Parathyroid adenoma (tissue), 2 donors: Measurements from ENCODE around the gene RABAC1.

Experiments used
- H2AFZ ChIP-seq: fragments of 300-600 bp; sonication (generic); one replicate; pipeline ENCODE4 v1.7.0; 2017; ENCODE audit warnings: antibody characterized with exemption, mild to moderate bottlenecking
- H3K27ac ChIP-seq: fragments of 300-600 bp; sonication (generic); one replicate; pipeline ENCODE4 v1.7.0; 2017
- H3K27me3 ChIP-seq: fragments of 300-600 bp; sonication (generic); one replicate; pipeline ENCODE4 v1.7.0; 2017; ENCODE audit warnings: low read length; ENCODE audit not compliant: control insufficient read depth, insufficient read depth
- H3K36me3 ChIP-seq: fragments of 300-600 bp; sonication (generic); one replicate; pipeline ENCODE4 v1.7.0; 2017; ENCODE audit warnings: low read length; ENCODE audit not compliant: control insufficient read depth, insufficient read depth
- H3K4me1 ChIP-seq: fragments of 300-600 bp; sonication (generic); one replicate; pipeline ENCODE4 v1.7.0; 2017; ENCODE audit warnings: control low read depth
- H3K4me2 ChIP-seq: fragments of 300-600 bp; sonication (generic); one replicate; pipeline ENCODE4 v1.7.0; 2017; ENCODE audit warnings: low read length
- H3K4me3 ChIP-seq: fragments of 300-600 bp; sonication (generic); one replicate; pipeline ENCODE4 v1.7.0; 2017; ENCODE audit warnings: low read depth, low read length
- H3K79me2 ChIP-seq: fragments of 300-600 bp; sonication (generic); one replicate; pipeline ENCODE4 v1.7.0; 2017; ENCODE audit warnings: control low read depth
- H3K9ac ChIP-seq: fragments of 300-600 bp; sonication (generic); one replicate; pipeline ENCODE4 v1.7.0; 2017; ENCODE audit warnings: mild to moderate bottlenecking
- H3K9me3 ChIP-seq: fragments of 300-600 bp; sonication (generic); one replicate; pipeline ENCODE4 v1.7.0; 2017; ENCODE audit warnings: low read length; ENCODE audit not compliant: control insufficient read depth
- CTCF ChIP-seq: fragments of 300-600 bp; sonication (generic); IDR thresholded peaks from one replicate; pipeline ENCODE4 v1.7.0; 2017; ENCODE audit warnings: antibody characterized with exemption, mild to moderate bottlenecking
- donor health status: primary hyperparathyroidism.

RABAC1 gene

GRCh38 chr19:41968751-41969595, 9.9 kb upstream of the RABAC1 start:
- Histone ChIP-seq H3K27ac (no peak overlapping the region), H3K9ac (no peak overlapping the region), H3K9me3 (no peaks in the 10 kb centered on the region), H2AFZ (no peak overlapping the region), H3K36me3 (no peaks in the 10 kb centered on the region), H3K27me3 (no peaks in the 10 kb centered on the region), H3K4me1 (no peaks in the 10 kb centered on the region), H3K4me2 (no peak overlapping the region), H3K79me2 (no peaks in the 10 kb centered on the region), H3K4me3 (no peak overlapping the region)
- TF ChIP-seq CTCF, result no peak

GRCh38 chr19:41967054-41967783, 8.1 kb upstream of the RABAC1 start:
- TF ChIP-seq CTCF, result no peak
- Histone ChIP-seq H2AFZ (no peak overlapping the region), H3K4me2 (no peak overlapping the region), H3K4me1 (no peaks in the 10 kb centered on the region), H3K9ac (no peak overlapping the region), H3K79me2 (no peaks in the 10 kb centered on the region), H3K4me3 (no peak overlapping the region), H3K27me3 (no peaks in the 10 kb centered on the region), H3K9me3 (no peaks in the 10 kb centered on the region), H3K36me3 (no peaks in the 10 kb centered on the region), H3K27ac (no peak overlapping the region)

DNA sequence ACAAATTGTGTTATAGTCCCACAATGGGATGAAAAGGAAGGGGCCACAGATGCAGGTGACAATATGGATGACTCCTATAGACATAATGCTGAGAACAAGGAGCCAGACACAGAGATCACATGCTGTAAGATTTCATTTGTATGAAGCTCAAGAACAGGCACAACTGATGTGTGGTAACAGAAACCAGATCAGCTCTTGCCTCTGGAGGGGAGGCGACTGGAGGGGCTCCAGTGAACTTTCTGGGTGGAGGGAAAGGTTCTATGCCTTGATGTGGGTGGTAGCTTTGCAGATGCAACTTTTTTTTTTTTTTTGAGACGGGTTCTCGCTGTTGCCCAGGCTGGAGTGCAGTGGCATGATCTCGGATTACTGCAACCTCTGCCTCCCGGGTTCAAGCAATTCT, 6.0 kb upstream of the RABAC1 start:
- Histone ChIP-seq H3K4me1 (no peaks in the 10 kb centered on the region), H3K27ac (no peak overlapping the region), H3K9me3 (no peaks in the 10 kb centered on the region), H3K36me3 (no peaks in the 10 kb centered on the region), H3K79me2 (no peaks in the 10 kb centered on the region), H3K27me3 (no peaks in the 10 kb centered on the region), H3K4me2 (no peak overlapping the region), H3K4me3 (no peak overlapping the region), H3K9ac (no peak overlapping the region), H2AFZ (no peak overlapping the region)
- no peak for TF ChIP-seq CTCF

DNA sequence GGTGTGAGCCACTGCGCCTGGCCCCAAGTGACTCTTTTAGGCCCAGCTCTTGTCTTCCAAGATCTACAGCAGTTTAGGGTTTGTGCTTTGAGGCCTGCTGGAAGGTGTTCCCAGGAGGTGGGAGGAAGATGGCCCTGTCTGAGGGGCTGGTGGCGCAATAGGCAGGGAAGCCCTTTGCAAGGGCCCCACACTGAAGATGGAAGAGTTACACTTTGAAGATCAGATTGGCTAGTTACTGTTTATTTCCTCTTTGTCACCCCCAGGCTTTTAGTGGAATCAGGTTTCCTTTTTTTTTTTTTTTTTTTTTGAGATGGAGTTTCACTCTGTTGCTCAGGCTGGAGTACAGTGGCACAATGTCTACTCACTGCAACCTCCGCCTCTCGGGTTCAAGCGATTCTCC, 1.9 kb upstream of the RABAC1 start:
- no peaks in the 10 kb centered on the region for H3K36me3 ChIP-seq
- H3K27ac ChIP-seq, result no peak overlapping the region
- no peak for TF ChIP-seq CTCF
- H3K9me3 ChIP-seq, result no peaks in the 10 kb centered on the region
- no peaks in the 10 kb centered on the region for H3K79me2 ChIP-seq
- no peaks in the 10 kb centered on the region for H3K27me3 ChIP-seq
- no peak overlapping the region for H3K4me2 ChIP-seq
- H3K4me3 ChIP-seq, result no peak overlapping the region
- H2AFZ ChIP-seq, result no peak overlapping the region
- no peak overlapping the region for H3K9ac ChIP-seq
- peaks cover 9% of the 10 kb centered on the region for H3K4me1 ChIP-seq
